ENCODE measurements around the gene ZNF740.
A peak's percentile ranks its signal among the peaks of the same experiment; 100 is the strongest.

ZNF740 gene

DNA sequence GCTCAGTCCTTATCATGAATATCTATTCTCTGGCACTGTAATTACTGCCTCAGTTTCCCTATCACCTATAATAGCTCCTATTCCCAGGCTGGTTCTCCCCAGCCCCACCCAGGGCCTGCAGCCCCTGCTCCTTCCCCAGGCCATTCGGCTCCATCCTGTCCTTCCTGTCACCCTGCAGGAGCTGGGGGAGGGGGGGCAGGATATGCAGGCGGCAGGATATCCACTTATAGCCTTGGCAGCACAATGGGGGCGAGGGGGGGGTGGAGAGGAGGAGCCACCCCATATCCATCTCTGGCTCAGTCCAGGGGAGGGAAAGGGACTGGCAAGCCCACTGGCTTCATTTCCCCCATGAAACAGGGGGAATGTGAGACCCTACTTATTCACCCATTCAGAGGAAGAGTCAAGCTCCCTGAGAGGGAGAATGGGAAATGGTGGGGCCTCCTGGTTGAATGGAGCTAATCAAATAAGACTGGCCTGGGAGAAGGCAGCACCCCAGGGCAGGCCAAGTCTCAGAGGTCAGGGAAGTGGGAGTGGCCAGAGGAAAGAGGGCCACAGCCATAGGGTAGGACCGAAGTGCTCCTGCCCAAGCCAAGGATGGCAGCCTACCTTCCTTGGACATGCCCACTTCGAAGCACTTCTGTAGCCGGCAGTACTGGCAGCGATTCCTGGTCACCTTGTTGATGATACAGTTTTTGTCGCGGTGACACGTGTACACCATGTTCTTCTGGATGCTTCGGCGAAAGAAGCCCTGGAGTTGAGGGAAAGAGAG, 34.3 kb downstream of the ZNF740 start:
- no peak for DNase-seq

GRCh38 chr12:53215497-53215896, 35.0 kb downstream of the ZNF740 start:
- DNase-seq, result no peak

DNA sequence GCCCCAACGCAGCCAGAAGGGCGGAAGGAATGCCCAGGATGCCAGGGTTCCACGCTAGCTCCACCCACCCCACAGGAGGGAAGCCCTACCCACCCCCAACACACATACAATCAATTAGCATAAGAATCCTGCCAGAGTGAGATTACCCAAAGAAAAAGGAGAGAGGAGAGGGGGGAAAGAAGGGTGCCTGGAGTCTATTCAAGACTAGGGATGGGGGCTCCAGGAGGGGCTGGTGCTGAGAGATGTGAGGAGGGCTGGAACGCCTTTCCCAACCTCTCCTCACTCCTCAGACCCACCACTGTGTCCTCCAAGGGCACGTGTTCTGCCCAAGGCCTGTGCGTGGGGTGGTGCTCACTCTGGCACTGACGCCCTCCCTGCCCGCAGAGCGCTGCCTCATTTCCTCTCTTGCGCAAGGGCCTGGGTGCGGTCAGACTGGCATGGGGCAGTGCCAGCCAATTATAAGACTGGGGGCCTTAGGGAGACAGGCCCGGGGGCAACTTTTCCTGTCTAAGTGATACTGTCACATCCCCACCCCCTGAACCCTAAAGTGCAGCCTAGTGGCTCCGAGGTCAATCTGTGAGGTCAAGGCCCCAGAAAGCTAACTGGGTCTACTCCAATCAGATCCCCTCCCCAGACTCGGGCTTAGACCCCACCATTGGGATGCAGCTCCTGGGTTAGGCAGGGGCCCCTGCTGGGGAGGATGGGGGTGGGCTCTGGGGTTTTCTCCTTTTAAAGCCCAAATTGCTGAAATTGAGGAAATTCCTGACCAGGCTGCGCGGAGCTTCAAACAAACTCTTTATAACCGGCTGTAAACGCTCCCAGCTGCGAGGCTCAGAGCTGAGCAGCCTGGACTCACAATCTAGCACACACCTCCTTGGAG, 36.8 kb downstream of the ZNF740 start:
- peak; percentile 36 for DNase-seq

DNA sequence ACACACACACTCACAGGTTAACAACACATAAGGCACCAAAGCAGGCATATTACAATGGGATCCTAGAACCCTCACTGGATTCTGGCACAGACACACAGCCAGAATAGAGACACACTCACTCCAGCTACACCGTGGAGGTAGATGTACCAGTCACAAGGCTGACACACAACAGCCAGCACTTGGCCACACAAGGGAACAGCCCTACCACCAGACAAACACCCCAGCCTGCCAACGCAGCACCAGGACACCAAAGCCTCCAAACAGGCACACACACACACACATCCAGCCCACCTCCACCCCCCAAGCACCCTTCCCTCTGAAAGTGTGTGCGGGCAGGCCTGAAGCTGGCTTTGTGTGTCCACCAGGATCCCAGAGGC, 37.4 kb downstream of the ZNF740 start:
- no peak for DNase-seq

DNA sequence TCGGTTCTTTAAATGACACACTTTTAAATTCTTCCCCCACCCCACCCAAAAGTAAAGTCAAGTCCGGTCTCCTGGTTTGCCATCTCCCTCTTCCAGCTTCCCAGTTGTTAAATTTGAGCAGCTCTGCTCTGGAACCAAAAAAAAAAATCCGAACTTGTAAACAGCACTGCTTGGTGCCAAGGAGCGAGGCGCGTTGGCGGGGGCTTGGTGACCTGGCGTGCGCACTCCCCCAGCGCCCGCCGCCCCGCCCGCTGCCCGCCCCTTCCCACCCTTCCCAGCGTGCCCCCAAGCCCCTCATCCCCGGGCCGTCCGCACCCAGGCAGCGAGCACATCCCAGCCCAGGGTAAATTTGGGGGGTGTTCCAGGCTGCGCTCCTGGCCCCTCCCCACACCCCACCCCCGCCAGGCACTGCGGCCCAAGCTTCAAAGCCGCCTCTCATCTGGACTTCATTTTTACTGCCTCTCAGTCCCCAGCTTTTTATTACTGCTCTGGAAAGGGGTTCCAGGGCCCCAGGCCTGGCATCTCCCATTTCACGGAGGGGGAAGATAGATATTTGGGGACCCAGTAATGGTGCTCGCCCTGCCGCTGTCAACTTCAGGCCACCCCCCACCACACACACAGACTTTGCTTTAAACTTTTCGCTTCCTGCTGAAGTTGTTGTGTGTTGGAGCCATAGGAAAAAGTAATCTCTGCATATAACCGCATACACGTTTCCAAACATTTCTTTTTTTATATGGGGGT, 38.2 kb downstream of the ZNF740 start:
- DNase-seq, result no peak

GRCh38 chr12:53219292-53219955, 38.9 kb downstream of the ZNF740 start:
- peak; percentile 41 for DNase-seq

GRCh38 chr12:53219956-53220693, 39.6 kb downstream of the ZNF740 start:
- peak; percentile 78 for DNase-seq

- peak; percentile 83 for DNase-seq
These were observed 40.2 kb downstream of the ZNF740 start for GRCh38 chr12:53220694-53221202.

GRCh38 chr12:53221203-53222080, 40.9 kb downstream of the ZNF740 start:
- DNase-seq, result peak; percentile 47

DNA sequence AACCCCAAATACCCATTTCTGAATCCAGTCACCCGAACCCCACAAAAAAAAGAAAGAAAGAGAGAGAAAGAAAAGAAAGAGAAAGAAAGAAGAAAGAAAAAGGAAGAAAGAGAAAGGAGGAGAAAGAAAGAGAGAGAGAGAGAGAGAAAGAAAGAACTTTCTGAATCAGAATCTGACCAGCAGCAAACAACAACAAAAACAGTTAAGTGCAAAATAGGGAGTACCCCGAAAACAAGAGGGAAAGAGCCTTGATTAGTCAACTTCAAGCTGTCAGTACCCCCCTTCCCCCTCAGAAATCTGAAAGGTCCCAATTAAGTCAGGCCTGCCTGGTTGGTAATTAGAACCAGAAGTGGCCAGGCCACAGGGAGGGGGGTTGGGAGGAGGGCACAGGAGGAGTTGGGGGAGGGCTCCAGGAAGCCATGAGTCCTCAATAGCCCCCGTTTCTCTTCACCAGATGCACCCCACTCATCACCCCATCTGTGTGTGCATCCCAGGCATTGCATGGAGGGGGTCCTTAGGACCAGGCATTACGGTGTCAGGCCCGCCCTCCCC, 41.7 kb downstream of the ZNF740 start:
- no peak for DNase-seq

GRCh38 chr12:53222806-53223261, 42.3 kb downstream of the ZNF740 start:
- DNase-seq, result no peak

DNA sequence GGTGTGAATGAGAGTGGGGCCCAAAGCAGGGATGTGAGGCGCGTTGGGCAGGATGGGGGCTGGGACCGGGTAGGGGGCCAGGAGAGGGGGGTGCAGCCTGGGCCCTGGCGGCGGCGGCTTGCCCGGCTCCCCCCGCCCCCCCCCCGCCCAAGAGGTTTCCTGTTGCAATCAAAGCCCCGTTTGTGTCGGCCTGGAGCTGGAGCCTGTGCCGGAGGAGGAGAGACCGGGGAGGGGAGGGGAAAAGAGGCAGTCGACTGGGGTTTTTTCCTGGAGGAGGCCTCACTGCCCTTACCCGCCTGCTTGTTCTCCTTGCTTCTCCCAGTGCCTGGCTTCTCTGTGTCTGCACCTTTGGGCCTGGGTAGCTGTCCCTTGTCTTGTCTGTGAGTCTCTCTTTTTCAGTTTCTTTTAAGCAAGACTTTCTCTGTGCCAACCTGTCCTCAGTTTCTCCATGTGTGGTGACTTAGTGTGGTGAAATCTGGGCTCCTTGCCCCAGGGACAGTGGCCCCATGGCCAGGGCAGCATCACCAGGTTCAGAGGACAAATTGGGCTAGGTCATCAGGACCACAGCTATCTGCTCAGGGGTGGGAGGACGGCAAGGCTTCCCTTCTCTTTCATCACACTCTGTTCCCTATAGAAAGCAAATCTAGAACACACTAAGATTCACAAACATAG, 43.0 kb downstream of the ZNF740 start:
- no peak for DNase-seq

- no peak for DNase-seq
These were observed 43.8 kb downstream of the ZNF740 start for GRCh38 chr12:53224061-53224896.

- DNase-seq, result no peak
These were observed 44.5 kb downstream of the ZNF740 start for GRCh38 chr12:53224897-53225634.

DNA sequence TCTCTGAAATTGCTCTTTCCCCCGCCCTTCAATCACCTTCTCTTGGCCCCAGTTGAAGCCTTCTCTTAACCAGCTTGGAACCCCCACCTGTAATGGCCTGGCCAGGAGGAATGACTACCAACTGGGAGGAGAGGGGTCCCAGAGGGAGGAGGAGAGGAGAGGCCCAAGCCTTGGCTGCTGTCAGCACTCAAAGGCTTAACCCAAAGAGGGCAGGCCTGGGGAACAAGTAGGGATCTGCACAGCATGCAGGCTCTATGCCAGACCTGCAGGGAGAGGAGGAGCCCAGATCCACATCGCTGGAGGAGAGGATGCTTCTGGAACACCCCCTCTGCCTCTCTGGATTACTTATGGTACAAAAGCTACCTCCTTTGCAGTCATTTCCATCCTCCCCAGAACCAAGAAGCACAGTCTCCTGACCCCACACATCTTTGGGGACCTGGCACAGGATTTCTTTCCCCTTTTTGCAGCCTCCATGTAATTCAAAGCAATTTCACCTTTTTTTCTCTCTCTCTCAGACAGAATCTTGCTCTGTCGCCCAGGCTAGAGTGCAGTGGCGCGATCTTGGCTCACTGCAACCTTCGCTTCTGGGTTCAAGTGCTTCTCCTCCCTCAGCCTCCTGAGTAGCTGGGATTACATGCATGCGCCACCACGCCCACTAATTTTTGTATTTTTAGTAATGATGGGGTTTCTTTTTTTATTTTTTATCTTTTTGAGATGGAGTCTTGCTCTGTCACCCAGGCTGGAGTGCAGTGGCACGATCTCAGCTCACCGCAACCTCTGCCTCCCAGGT, 45.3 kb downstream of the ZNF740 start:
- DNase-seq, result no peak

DNA sequence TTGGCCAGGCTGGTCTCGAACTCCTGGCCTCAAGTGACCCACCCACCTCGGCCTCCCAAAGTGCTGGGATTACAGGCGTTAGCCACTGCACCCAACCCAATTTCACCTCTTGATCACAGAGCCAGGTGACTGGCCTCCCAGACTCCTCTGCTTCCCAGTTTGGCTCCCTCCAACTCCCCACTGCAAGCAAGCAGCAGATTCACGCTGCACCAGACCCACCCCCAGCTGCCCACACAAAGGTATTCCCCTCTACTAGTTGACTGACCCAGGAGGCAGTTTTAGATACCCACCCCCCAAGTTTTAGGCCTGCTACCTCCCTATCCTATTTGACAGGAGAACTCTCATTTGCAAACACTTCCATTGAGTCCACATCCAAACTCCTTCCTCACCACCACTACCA, 46.3 kb downstream of the ZNF740 start:
- DNase-seq, result no peak

GRCh38 chr12:53227341-53227740, 46.8 kb downstream of the ZNF740 start:
- DNase-seq, result no peak

All from CD4-positive, alpha-beta T cell treated with Interleukin-4 for 4 hours (primary cell).